HFFc6 (cell line): ENCODE data around the gene ASPHD2. TPM values are rescaled to one million over a fixed set of nuclear protein-coding genes. Genes with fewer than 3 reads are reported as not detected.

Experiments
- DNase-seq: peaks from one replicate; pipeline ENCODE4 v3.0.0-alpha.2; 2018
- H3K27ac Mint-ChIP-seq: 2 replicates; pipeline ENCODE4 v1.8.0; 2020; ENCODE audit warnings: mild to moderate bottlenecking, mixed read lengths
- H3K27me3 Mint-ChIP-seq: 2 replicates; pipeline ENCODE4 v1.8.0; 2021; ENCODE audit warnings: mild to moderate bottlenecking, moderate library complexity, mixed read lengths; ENCODE audit not compliant: insufficient read depth
- H3K36me3 Mint-ChIP-seq: 2 replicates; pipeline ENCODE4 v1.8.0; 2021; ENCODE audit warnings: low read depth, mixed read lengths
- H3K4me1 Mint-ChIP-seq: 2 replicates; pipeline ENCODE4 v1.8.0; 2020; ENCODE audit warnings: low read depth, mixed read lengths
- H3K4me3 Mint-ChIP-seq: 2 replicates; pipeline ENCODE4 v1.8.0; 2020; ENCODE audit warnings: mild to moderate bottlenecking, moderate library complexity, mixed read lengths
- H3K9me3 Mint-ChIP-seq: 2 replicates; pipeline ENCODE4 v1.8.0; 2020; ENCODE audit warnings: mild to moderate bottlenecking, mixed read lengths
- total RNA-seq, 6 experiments: library from RNA; stranded (reverse); fragmentation: NEBNext Ultra II Directional; extraction: Animal tissue kit (Norgen Biotek cat#: 25700); gene quantifications; 2 replicates in 1 of 6; 3 replicates in 5 of 6; pipeline ENCODE4 v1.2.3, GENCODE V29; 2021
- TF ChIP-seq, protein P1 (sequence below): fragments of 200-600 bp; sonication (generic); IDR thresholded peaks from 2 replicates; pipeline ENCODE4 v1.5.0; 2021; ENCODE audit warnings: antibody characterized with exemption, mild to moderate bottlenecking

ASPHD2 gene
- total RNA-seq, 6 experiments from 2014 or later: 0.85 to 2.3 (median 1.3) TPM

DNA sequence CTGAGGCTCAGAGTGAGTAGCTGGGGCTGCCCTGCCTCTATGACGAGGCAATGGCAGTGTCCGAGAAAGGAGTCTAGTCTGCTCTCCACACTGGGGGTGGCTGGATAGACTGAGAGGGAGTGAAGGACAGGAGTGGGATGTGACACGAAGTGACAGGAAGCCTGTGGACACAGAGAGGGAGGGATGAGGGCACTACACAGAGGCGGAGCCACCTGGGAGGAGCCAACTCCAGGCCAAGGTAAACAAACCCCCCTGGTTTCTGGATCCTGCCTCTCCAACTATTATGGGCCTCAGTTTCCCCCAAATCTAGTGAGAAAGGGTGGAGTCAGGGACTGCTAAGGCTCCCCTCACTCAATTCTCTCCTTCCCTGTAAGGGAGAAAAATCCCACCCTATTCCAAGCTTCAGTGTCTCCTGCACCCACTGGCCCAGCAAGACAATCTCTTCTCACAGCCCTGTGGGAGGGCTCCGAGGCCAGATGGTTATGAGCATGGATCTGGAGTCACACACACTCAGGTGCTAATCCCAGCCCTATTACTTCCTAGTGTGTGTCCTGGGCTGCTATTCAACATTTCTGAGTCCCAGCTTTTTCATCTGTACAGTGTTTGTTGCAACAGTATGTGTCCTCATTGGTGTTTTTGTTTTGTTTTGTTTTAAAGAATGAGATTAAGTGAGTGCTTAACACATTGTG, 24.9 kb downstream of the ASPHD2 start:
- Mint-ChIP-seq H3K27me3 (peaks cover 2% of the 10 kb centered on the region), H3K4me3 (no peak overlapping the region), H3K9me3 (no peaks in the 10 kb centered on the region), H3K4me1 (no peaks in the 10 kb centered on the region), H3K27ac (no peak overlapping the region; the same call in 1 of the 2 replicates), H3K36me3 (peaks cover 4% of the 10 kb centered on the region)
- TF ChIP-seq, protein P1, sequence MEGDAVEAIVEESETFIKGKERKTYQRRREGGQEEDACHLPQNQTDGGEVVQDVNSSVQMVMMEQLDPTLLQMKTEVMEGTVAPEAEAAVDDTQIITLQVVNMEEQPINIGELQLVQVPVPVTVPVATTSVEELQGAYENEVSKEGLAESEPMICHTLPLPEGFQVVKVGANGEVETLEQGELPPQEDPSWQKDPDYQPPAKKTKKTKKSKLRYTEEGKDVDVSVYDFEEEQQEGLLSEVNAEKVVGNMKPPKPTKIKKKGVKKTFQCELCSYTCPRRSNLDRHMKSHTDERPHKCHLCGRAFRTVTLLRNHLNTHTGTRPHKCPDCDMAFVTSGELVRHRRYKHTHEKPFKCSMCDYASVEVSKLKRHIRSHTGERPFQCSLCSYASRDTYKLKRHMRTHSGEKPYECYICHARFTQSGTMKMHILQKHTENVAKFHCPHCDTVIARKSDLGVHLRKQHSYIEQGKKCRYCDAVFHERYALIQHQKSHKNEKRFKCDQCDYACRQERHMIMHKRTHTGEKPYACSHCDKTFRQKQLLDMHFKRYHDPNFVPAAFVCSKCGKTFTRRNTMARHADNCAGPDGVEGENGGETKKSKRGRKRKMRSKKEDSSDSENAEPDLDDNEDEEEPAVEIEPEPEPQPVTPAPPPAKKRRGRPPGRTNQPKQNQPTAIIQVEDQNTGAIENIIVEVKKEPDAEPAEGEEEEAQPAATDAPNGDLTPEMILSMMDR: no peak
- DNase-seq: no peak

DNA sequence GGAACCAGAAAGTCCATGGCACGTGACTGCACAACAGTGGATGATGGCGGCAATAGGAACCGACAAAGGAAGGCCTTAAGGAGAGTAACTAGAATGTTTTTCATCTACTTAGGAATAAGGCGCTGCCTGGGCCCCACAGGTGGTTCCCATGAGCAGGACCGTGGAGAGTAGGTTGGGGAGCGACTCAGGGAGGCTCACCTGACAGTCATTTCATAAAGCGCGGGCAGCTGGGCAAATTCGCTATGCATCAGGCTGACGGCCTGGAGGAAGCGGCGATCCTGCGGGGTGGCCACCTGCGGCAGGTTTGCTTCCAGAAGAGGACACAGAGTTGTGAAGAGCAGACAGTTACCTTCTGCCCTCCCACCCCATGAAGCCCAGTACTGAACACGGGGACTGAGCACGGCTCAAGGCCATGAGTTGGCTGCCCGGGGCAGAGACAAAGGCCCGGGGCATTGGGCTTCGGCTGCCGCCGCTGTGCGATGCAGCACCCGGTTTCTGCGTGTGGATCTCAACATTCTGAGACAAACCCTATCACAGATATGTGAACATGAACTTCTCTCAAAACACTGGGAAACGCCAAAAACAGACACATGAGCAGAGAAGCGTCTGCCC, 28.7 kb downstream of the ASPHD2 start:
- peaks cover 4% of the 10 kb centered on the region; the same call in 1 of the 2 replicates for H3K36me3 Mint-ChIP-seq
- no peak overlapping the region for H3K27ac Mint-ChIP-seq
- DNase-seq: no peak
- H3K9me3 Mint-ChIP-seq: no peaks in the 10 kb centered on the region
- H3K27me3 Mint-ChIP-seq: peaks cover 4% of the 10 kb centered on the region; the same call in 1 of the 2 replicates
- H3K4me3 Mint-ChIP-seq: no peak overlapping the region
- no peaks in the 10 kb centered on the region for H3K4me1 Mint-ChIP-seq
- TF ChIP-seq, protein P1: no peak

DNA sequence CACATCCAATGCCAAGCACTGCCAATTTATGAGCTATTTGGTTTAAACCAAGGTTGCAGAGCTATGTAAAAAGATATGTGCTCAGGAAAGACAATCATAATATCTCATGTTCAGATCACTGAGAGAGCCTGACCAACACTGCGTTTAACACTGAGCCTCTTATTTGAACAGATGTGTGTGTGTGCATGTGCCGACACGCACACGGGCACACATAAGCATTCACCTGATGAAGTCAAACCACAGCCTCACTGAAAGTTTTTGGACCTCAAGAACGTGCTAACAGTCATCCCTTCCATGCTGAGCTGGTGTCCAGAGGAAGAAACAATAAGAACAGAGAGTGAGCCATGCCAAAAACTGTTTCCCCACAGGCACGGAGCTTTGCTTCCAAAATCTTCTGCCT, 31.1 kb downstream of the ASPHD2 start:
- Mint-ChIP-seq H3K4me1 (peaks cover 9% of the 10 kb centered on the region; the same call in 1 of the 2 replicates), H3K27me3 (peaks cover 2% of the 10 kb centered on the region; the same call in 1 of the 2 replicates), H3K27ac (no peak overlapping the region), H3K4me3 (no peak overlapping the region), H3K9me3 (no peaks in the 10 kb centered on the region), H3K36me3 (peaks cover 11% of the 10 kb centered on the region)
- TF ChIP-seq, protein P1: no peak
- DNase-seq: no peak

DNA sequence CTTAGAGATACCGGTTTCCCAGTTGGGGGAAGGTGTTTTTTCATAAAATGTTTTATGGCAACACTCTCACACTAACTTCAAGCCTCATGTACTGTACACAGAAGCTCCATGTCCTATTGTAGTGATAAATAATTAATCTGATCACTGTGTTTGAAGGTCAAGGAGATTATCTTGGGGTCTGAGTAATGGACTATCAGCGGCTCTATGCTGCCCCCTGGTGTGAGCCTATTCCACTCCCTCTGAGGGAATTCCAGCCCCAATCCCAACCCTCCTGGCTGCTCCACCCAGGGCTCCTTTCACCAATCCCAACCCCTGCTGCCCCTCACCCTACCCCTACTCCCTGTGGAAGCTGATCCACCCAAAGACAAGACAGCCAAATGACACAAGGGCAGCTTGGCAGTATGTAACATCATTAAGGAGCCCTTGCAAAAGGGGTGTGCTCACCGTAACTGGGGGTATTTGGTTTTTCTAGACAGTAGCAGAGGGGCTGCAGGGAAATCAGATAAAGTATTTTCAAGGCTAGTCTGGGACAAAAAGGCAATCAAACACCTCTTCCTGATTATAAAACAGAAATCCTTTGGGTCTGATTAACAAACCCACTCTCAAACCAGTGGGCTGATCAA, 32.2 kb downstream of the ASPHD2 start:
- Mint-ChIP-seq H3K27me3 (peaks cover 2% of the 10 kb centered on the region; the same call in 1 of the 2 replicates), H3K4me1 (peaks cover 9% of the 10 kb centered on the region; the same call in 1 of the 2 replicates), H3K4me3 (no peak overlapping the region), H3K36me3 (peaks cover 22% of the 10 kb centered on the region), H3K9me3 (no peaks in the 10 kb centered on the region), H3K27ac (no peak overlapping the region)
- peak; percentile 20 for DNase-seq
- TF ChIP-seq, protein P1: peak; percentile 91

DNA sequence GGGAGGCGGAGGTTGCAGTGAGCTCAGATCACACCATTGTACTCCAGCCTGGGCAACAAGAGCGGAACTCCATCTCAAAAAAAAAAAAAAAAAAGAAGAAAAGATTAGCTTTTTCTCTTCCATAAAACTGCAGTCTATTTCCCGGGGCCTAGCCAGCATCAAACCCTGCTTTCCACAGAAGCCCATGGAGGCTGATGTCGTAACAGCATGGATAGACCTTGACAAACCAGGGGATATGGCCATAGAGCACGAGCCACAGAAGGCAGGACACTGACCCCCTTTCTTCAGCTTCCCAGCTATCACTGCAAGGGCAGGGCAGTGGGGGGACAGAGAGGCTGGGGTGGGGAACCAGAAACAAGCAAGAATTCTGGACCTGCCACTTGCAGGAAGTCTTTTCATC, 33.0 kb downstream of the ASPHD2 start:
- DNase-seq: no peak
- Mint-ChIP-seq H3K4me1 (peaks cover 9% of the 10 kb centered on the region; the same call in 1 of the 2 replicates), H3K27me3 (peaks cover 2% of the 10 kb centered on the region; the same call in 1 of the 2 replicates), H3K9me3 (no peaks in the 10 kb centered on the region), H3K4me3 (no peak overlapping the region), H3K36me3 (peaks cover 23% of the 10 kb centered on the region), H3K27ac (no peak overlapping the region)
- TF ChIP-seq, protein P1: no peak
